Stimulated activated CD4-positive, alpha-beta T cell treated with anti-CD3 and anti-CD28 coated beads, TNF-alpha, amount 100 ng/mL, for 48 hours (primary cell): ENCODE measurements around the gene FOXK1.

Experiments used
- DNase-seq, 3 donors: peaks; one replicate each; pipeline ENCODE4 v3.0.0-alpha.2; 2020; ENCODE audit warnings: low read depth in 3 of 3

FOXK1 gene

GRCh38 chr7:4745265-4745919 is 63.3 kb downstream of the FOXK1 start:
- DNase-seq: no peak

GRCh38 chr7:4745971-4746919 is 64.2 kb downstream of the FOXK1 start:
- DNase-seq: no peak

GRCh38 chr7:4747013-4747412 is 64.9 kb downstream of the FOXK1 start:
- DNase-seq: no peak

GRCh38 chr7:4747746-4748145 is 65.7 kb downstream of the FOXK1 start:
- no peak for DNase-seq

GRCh38 chr7:4748231-4748681 is 66.2 kb downstream of the FOXK1 start:
- DNase-seq: no peak

GRCh38 chr7:4749363-4749762 is 67.3 kb downstream of the FOXK1 start:
- no peak for DNase-seq

GRCh38 chr7:4749798-4750197 is 67.7 kb downstream of the FOXK1 start:
- DNase-seq: no peak

GRCh38 chr7:4751398-4751947 is 69.4 kb downstream of the FOXK1 start:
- DNase-seq: no peak

- peak; percentile 64 to 84 (median 80) for DNase-seq
Observed at GRCh38 chr7:4753598-4754432, 71.7 kb downstream of the FOXK1 start.

- DNase-seq: no peak
Observed at GRCh38 chr7:4754433-4755010, 72.4 kb downstream of the FOXK1 start.

- no peak for DNase-seq
Observed at GRCh38 chr7:4755045-4755444, 73.0 kb downstream of the FOXK1 start.

GRCh38 chr7:4758111-4758510 is 76.0 kb downstream of the FOXK1 start:
- no peak for DNase-seq

- no peak for DNase-seq
Observed at GRCh38 chr7:4758791-4759190, 76.7 kb downstream of the FOXK1 start.

- DNase-seq: no peak
Observed at GRCh38 chr7:4759211-4759610, 77.1 kb downstream of the FOXK1 start.

GRCh38 chr7:4760952-4761351 is 78.9 kb downstream of the FOXK1 start:
- DNase-seq: no peak

GRCh38 chr7:4762121-4763055 is 80.3 kb downstream of the FOXK1 start:
- DNase-seq: no peak

- DNase-seq: no peak
Observed at GRCh38 chr7:4763091-4763793, 81.1 kb downstream of the FOXK1 start.

- no peak for DNase-seq
Observed at GRCh38 chr7:4763794-4764185, 81.7 kb downstream of the FOXK1 start.

- DNase-seq: no peak
Observed at GRCh38 chr7:4764402-4765007, 82.4 kb downstream of the FOXK1 start.
